Heart left ventricle (tissue), 13 donors: ENCODE data around the gene ANKMY2.

Source experiments
- POLR2A ChIP-seq, 2 donors: fragments of 450-650 bp; IDR thresholded peaks; one replicate each; pipeline ENCODE4 v1.6.1; 2017; ENCODE audit warnings: antibody characterized with exemption in 2 of 2, mild to moderate bottlenecking in 2 of 2, moderate library complexity in 2 of 2
- TF ChIP-seq, protein P1 (sequence below), 12 donors: fragments of 200-600 bp; sonication (generic) in 4 of 12; IDR thresholded peaks; one replicate each; pipeline versions ENCODE4 v1.5.0 to v1.8.0; 2018 to 2022; ENCODE audit warnings: antibody characterized with exemption in 12 of 12, mild to moderate bottlenecking in 5 of 12
- donor health status: ischemic (EF 13 %, LVEDD 7.1; RV severe dilation, severe dysfunction).
- donor health status: DM: no; HTN: yes; CAD: no.
- donor health status: DM: no; HTN: no; CAD: no.
- donor health status: ischemic (EF 25% LVEDD 6.9; RV normal size, moderate dysfunction).
- donor health status: ischemic (EF 25% LVEDD 5.7; RV mildly dilated, moderate dysfunction).
- donor health status: ischemic (EF 35%, LVEDD 5.7; RV mildly dilated, moderate dysfunction).
- donor health status: nonischemic (EF 11% LVEDD 7.7; RV severe dilation, severe dysfunction).
- donor health status: DM: yes; HTN: yes; CAD: no.
- donor health status: PGD.
- donor health status: ischemic (EF 29% LVEDD 5.4; RV normal size, mild dysfunction).
- donor health status: nonischemic (EF 23%, LVEDD 6.1; RV moderate dilation, normal function).

- TF ChIP-seq POLR2A (IDR thresholded peaks at IDR 0.05) = no peak
- TF ChIP-seq, protein P1, sequence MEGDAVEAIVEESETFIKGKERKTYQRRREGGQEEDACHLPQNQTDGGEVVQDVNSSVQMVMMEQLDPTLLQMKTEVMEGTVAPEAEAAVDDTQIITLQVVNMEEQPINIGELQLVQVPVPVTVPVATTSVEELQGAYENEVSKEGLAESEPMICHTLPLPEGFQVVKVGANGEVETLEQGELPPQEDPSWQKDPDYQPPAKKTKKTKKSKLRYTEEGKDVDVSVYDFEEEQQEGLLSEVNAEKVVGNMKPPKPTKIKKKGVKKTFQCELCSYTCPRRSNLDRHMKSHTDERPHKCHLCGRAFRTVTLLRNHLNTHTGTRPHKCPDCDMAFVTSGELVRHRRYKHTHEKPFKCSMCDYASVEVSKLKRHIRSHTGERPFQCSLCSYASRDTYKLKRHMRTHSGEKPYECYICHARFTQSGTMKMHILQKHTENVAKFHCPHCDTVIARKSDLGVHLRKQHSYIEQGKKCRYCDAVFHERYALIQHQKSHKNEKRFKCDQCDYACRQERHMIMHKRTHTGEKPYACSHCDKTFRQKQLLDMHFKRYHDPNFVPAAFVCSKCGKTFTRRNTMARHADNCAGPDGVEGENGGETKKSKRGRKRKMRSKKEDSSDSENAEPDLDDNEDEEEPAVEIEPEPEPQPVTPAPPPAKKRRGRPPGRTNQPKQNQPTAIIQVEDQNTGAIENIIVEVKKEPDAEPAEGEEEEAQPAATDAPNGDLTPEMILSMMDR (IDR thresholded peaks at IDR 0.05) = no peak
These were observed 24.5 kb upstream of the ANKMY2 start for GRCh38 chr7:16670021-16670420.
